GM12892 (cell line): Measurements from ENCODE around the gene HTR6.

ENCODE experiments used
- DNase-seq: peaks from one replicate; pipeline ENCODE4 v3.0.0; 2011; ENCODE audit not compliant: insufficient read length
- FAIRE-seq: peaks from 2 replicates; lab custom pipeline; 2011; peaks lifted over from hg19 to GRCh38; lab: Jason Lieb, UNC
- POLR2A ChIP-seq: IDR thresholded peaks from 2 replicates; pipeline ENCODE4 v1.6.1; 2011; ENCODE audit warnings: low read depth, low read length, control low read depth
- POLR2AphosphoS5 ChIP-seq: IDR thresholded peaks from 2 replicates; pipeline ENCODE4 v1.6.1; 2011; ENCODE audit warnings: low read depth, low read length, control low read depth
- TAF1 ChIP-seq: IDR thresholded peaks from 2 replicates; pipeline ENCODE4 v1.6.1; 2011; ENCODE audit warnings: low read depth, mild to moderate bottlenecking, control low read depth, low read length, borderline replicate concordance

HTR6 gene

DNA sequence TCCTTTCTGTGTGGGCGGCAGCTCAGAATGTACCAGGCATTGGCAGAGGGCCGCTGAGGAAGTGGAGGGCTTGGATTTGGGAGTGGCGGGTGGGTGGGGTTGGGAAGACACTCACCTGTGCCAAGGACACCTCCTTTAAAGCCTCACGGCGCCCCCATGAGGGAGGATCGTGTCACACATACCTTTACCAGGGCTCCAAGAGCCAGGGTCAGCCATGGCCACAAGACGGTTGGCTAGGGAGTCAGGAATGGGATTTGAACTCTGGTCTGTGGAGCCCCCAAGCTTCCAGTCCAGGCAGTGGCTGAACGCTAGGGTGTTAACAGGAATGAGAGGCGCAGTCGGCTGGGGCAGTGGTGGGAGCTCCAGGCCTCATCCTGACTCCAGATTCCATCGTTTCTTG lies 16.0 kb upstream of the HTR6 start:
- no peak for DNase-seq
- TF ChIP-seq POLR2AphosphoS5 (no peak), TAF1 (no peak), POLR2A (no peak)
- no peak for FAIRE-seq

DNA sequence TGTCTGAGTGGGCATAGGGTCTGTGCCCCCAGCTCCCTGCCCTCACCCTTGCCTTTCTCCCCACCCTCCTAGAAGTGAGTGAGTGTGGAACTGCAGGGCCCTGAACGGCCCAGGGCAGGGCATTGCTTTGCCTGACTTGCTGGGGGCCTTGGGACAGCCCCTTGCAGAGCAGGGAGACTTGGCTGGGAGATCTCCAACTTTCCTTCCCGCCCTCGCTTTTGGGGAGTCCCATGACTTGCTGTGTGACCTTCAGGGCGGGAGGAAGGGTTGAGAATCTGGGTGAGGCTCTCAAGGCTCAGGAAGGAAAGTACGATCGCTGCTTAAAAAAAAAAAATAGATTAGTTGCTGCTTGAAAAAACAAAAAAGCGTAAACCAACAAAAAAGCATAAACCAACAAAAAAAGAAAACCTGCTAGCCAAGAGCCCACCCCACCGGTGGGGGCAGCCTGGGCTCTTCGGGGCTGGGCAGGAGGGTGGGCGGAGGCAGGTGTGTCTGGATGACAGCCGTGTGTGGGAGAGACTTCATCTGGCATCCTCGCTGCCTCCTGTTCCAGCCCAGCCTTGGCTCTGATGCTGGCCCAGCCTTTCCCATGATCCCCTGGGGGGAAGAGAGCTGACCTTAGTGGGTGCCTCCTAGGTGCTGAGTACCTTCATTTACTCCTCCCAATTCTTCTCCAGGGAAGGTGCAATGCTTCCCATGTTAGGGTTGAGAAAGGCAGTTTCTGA lies 14.1 kb upstream of the HTR6 start:
- no peak for TF ChIP-seq POLR2AphosphoS5
- no peak for TF ChIP-seq POLR2A
- TF ChIP-seq TAF1 = no peak
- no peak for FAIRE-seq
- no peak for DNase-seq

DNA sequence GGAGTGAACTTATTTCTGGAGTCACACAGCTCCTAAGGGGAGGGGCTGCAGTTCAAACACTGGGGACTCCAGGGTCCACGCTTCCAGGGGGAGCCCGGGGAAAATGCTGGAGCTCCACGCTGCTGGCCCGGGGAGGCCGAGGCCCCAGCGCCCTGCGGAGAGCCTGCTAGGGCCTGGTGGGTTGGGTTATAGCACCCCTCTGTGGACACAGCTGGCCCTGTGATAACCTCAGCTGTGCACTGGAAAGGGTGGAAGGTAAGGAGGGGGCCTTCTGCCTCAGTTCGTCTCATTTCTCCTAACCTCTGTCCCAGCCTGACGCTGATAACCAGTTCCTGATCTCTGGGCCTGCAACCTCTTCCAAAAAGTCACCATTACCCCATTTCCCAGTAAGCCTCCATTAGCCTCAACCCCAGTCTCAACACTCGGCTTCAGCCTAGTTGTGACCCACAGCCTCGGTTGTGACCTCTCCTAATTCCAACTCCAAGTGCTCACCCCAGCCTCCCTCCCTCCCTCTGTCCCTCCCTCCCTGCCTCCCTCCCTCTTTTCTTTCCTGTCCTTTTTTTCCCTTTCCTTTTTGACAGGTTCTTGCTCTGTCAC lies 13.4 kb upstream of the HTR6 start:
- DNase-seq (peak; percentile 71), FAIRE-seq (peak; percentile 86)
- TF ChIP-seq POLR2A = no peak
- TF ChIP-seq TAF1 = no peak
- no peak for TF ChIP-seq POLR2AphosphoS5

DNA sequence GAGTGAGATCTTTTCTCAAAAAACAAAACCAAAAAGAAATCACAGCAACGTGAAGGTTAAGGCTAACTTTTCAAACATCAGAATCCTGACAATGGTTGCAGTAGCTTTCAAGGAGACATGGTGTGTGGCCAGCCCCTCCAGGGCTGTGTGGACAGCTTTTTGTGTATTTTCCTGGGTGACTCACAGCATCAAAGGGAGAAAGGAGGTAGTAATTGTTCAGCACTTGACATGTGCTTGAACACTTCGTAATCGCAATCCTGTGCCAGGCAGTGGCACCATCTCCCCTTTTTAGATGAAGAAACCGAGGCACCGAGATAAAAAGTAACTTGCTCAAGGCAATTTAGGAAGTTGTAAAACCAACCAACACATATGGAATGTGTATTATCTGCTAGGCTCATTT lies 10.3 kb upstream of the HTR6 start:
- DNase-seq = no peak
- FAIRE-seq = no peak
- TF ChIP-seq POLR2AphosphoS5 (no peak), TAF1 (no peak), POLR2A (no peak)

DNA sequence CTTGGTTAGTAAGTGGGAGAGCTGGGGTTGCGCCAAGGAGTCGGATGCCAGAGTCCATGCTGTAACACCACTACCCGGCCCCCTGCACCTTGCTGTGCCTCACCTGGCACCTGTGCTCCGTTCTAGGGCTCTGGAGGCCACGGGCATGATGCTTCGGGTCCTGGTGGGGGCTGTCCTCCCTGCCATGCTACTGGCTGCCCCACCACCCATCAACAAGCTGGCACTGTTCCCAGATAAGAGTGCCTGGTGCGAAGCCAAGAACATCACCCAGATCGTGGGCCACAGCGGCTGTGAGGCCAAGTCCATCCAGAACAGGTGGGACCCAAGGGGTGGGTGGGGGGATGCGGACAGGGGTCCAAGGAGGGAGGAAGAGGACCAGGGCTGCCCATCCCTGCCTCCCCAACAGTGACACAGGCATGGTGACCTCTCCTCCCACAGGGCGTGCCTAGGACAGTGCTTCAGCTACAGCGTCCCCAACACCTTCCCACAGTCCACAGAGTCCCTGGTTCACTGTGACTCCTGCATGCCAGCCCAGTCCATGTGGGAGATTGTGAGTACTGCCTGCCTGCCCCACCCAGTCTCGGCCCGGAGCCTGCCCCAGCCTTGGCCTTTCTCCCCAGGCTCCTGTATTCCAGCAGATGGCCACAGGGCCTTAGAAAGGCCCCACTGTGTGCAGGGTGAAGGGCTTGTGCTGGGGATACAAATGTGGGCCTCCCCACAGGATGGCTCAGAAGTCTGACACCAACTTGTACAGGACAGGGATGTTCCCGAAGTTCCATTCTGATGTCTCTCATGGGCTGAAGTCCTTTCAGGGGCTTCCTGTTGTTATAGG lies 9.6 kb upstream of the HTR6 start:
- DNase-seq (no peak), FAIRE-seq (no peak)
- TF ChIP-seq POLR2A (no peak), POLR2AphosphoS5 (no peak), TAF1 (no peak)

DNA sequence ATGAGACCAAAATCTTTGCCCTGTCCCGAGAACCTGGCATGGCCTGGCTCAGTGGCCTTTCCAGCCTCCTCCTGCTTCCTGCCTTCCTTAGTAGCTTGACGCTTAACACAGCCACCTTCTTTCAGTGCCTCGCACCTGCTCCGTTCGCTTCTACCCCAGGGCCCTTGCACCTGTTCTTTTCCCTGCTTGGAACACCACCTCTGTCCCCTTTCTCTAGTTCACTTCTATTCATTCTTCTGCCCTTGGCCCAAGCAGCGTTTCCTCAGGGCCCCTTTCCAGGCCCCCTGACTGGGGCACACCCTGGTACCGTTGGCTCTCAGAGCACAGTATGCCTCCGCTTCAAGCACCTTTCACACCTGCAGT lies 9.0 kb upstream of the HTR6 start:
- DNase-seq (no peak), FAIRE-seq (no peak)
- no peak for TF ChIP-seq TAF1
- TF ChIP-seq POLR2AphosphoS5 = no peak
- no peak for TF ChIP-seq POLR2A

DNA sequence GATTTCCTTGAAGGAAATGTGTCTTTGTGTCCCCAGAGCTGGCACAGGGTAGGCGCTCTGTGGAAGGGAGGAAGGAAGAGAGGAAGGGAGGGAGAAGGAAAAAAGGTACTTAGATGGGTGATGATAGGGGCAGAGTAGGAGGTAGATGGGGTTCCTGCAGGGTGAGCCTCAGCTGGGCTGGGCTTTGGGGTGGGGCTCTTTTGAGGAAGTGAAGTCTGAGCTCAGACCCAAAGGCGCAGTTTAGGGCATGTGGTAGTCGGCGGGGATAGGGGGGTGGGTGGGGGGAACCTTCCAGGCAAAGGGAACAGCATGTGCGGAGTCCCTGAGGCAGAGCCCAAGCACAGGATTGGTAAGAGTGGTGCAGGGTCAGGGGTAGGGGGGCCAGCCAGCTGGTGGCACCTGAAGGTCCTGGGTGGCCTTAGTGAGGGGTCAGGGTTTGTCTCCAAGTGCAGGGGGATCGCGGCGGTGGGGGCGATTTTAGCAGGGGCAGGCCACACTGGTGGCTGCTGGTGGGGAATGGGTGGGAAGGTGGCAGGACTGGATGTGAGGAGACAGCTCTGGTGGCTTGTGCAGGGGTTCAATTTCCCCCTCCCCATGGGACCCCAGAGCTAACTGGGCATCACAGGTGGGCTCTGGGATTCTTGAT lies 8.4 kb upstream of the HTR6 start:
- FAIRE-seq = no peak
- DNase-seq = no peak
- TF ChIP-seq POLR2A = no peak
- no peak for TF ChIP-seq POLR2AphosphoS5
- no peak for TF ChIP-seq TAF1

DNA sequence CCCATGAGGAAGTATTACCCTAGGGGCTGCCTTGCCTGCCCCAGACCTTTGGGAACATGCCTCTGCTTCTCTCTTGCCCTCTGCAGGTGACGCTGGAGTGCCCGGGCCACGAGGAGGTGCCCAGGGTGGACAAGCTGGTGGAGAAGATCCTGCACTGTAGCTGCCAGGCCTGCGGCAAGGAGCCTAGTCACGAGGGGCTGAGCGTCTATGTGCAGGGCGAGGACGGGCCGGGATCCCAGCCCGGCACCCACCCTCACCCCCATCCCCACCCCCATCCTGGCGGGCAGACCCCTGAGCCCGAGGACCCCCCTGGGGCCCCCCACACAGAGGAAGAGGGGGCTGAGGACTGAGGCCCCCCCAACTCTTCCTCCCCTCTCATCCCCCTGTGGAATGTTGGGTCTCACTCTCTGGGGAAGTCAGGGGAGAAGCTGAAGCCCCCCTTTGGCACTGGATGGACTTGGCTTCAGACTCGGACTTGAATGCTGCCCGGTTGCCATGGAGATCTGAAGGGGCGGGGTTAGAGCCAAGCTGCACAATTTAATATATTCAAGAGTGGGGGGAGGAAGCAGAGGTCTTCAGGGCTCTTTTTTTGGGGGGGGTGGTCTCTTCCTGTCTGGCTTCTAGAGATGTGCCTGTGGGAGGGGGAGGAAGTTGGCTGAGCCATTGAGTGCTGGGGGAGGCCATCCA lies 7.8 kb upstream of the HTR6 start:
- no peak for DNase-seq
- FAIRE-seq = no peak
- no peak for TF ChIP-seq POLR2AphosphoS5
- TF ChIP-seq TAF1 = no peak
- TF ChIP-seq POLR2A = no peak

DNA sequence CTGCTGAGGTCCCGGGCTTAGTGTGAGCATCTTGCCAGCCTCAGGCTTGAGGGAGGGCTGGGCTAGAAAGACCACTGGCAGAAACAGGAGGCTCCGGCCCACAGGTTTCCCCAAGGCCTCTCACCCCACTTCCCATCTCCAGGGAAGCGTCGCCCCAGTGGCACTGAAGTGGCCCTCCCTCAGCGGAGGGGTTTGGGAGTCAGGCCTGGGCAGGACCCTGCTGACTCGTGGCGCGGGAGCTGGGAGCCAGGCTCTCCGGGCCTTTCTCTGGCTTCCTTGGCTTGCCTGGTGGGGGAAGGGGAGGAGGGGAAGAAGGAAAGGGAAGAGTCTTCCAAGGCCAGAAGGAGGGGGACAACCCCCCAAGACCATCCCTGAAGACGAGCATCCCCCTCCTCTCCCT lies 7.2 kb upstream of the HTR6 start:
- TF ChIP-seq POLR2A (no peak), TAF1 (no peak), POLR2AphosphoS5 (no peak)
- DNase-seq (no peak), FAIRE-seq (no peak)

DNA sequence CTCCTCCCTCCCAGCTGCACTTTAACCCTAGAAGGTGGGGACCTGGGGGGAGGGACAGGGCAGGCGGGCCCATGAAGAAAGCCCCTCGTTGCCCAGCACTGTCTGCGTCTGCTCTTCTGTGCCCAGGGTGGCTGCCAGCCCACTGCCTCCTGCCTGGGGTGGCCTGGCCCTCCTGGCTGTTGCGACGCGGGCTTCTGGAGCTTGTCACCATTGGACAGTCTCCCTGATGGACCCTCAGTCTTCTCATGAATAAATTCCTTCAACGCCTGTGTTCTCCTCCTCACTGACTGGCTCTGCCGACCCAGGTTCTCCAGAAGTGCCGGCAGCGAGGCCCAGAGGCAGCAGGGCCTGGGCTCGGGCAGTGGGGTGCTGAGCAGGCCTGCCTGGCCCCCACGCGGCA lies 6.5 kb upstream of the HTR6 start:
- FAIRE-seq = no peak
- DNase-seq = no peak
- TF ChIP-seq TAF1 = no peak
- no peak for TF ChIP-seq POLR2AphosphoS5
- no peak for TF ChIP-seq POLR2A

DNA sequence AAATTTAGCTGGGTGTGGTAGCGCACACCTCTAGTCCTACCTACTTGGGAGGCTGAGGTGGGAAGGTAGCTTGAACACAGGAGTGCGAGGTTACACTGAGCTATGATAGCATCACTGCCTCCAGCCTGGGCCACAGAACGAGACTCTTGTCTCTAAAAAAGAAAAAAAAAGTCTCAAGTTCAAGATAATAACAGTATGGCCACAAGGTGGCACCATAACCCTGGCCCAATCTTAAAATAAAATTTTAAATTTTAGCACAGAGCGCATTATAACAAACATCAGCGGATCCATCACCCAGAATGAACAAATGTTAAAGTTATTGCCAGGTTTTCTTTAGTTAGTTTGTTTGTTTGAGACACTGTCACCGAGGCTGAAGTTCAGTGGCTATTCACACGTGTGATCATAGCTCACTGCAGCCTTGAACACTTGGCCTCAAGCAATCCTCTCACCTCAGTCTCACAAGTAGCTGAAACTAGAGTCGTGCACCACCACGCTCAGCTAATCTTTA lies 2.9 kb upstream of the HTR6 start:
- TF ChIP-seq TAF1 (no peak), POLR2AphosphoS5 (no peak), POLR2A (no peak)
- FAIRE-seq (peak; percentile 54), DNase-seq (no peak)
